SU-DHL-6 (cell line): ENCODE measurements around the gene VENTX.

ENCODE experiments used
- EZH2phosphoT487 ChIP-seq: fragments of 200-600 bp; sonication (generic), shearing (Covaris generic); conservative IDR thresholded peaks from 2 replicates; pipeline ENCODE4 v1.6.1; 2018; ENCODE audit warnings: mild to moderate bottlenecking, antibody characterized with exemption, low read length, moderate library complexity, mixed read lengths
- TF ChIP-seq, protein P1 (sequence below): fragments of 200-600 bp; sonication (generic); IDR thresholded peaks from one replicate; pipeline ENCODE4 v1.5.1; 2017; ENCODE audit warnings: antibody characterized with exemption, mild to moderate bottlenecking, low read length, moderate library complexity; ENCODE audit not compliant: insufficient read depth, poor library complexity, severe bottlenecking

DNA sequence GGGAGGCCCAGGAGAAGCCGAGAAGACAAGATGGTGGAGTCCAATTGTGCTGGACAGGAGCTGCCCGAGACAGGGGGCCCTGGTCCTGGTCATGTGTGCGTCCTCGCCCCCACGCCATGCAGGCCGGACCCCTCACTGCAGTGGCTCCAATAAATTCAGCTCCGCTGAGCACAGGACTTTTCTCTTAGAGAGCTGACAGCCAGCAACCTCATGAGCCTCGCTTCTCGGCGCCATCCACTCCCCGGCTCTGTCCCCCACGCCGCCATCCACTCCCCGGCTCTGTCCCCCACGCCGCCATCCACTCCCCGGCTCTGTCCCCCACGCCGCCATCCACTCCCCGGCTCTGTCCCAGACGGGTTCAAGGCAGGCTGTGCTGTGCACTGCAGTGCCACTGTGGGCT is 10.4 kb upstream of the VENTX start:
- TF ChIP-seq, protein P1, sequence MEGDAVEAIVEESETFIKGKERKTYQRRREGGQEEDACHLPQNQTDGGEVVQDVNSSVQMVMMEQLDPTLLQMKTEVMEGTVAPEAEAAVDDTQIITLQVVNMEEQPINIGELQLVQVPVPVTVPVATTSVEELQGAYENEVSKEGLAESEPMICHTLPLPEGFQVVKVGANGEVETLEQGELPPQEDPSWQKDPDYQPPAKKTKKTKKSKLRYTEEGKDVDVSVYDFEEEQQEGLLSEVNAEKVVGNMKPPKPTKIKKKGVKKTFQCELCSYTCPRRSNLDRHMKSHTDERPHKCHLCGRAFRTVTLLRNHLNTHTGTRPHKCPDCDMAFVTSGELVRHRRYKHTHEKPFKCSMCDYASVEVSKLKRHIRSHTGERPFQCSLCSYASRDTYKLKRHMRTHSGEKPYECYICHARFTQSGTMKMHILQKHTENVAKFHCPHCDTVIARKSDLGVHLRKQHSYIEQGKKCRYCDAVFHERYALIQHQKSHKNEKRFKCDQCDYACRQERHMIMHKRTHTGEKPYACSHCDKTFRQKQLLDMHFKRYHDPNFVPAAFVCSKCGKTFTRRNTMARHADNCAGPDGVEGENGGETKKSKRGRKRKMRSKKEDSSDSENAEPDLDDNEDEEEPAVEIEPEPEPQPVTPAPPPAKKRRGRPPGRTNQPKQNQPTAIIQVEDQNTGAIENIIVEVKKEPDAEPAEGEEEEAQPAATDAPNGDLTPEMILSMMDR, result no peak
- no peak for TF ChIP-seq EZH2phosphoT487
